ENCODE measurements around the gene FARS2. TPM values are rescaled to one million over a fixed set of nuclear protein-coding genes. Genes with fewer than 3 reads are reported as not detected.

The FARS2 gene
- total RNA-seq, 1 donor from 2014 or later: 23.3 TPM

DNA sequence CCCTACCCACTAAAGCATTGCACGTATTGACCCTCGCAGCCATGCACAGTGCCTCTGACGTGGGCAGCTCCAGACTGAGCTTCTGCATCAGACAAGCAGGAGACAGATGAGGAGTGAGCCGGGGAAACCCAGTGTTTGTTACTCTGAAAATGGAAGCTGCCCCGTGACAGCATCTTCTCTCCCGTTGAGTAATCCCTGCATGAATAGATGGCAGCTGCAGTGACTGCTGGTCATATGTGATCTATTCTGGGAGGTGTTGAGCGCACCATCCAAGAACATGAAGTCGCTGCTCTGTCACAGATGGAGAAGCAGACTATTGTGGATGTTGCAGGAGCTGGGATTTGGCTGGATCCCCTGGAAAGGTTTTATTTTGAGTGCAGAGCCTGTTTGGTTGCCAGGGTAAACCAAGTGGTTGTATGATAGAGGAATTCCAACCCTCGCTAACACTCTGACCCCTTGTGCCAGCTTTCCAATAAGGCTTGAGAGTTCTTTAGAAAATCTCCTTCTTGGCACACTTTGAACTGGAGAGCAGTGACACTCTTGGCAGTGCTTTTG lies 503.2 kb downstream of the FARS2 start:
- Mint-ChIP-seq H3K4me1 (peaks cover 15% of the 10 kb centered on the region), H3K27me3 (ENCODE audit: low read depth) (no peaks in the 10 kb centered on the region), H3K4me3 (no peak overlapping the region), H3K36me3 (ENCODE audit: low read depth) (peaks cover 9% of the 10 kb centered on the region), H3K9me3 (peaks cover 5% of the 10 kb centered on the region), H3K27ac (ENCODE audit: unreplicated experiment) (no peak overlapping the region)
- TF ChIP-seq, protein P1, sequence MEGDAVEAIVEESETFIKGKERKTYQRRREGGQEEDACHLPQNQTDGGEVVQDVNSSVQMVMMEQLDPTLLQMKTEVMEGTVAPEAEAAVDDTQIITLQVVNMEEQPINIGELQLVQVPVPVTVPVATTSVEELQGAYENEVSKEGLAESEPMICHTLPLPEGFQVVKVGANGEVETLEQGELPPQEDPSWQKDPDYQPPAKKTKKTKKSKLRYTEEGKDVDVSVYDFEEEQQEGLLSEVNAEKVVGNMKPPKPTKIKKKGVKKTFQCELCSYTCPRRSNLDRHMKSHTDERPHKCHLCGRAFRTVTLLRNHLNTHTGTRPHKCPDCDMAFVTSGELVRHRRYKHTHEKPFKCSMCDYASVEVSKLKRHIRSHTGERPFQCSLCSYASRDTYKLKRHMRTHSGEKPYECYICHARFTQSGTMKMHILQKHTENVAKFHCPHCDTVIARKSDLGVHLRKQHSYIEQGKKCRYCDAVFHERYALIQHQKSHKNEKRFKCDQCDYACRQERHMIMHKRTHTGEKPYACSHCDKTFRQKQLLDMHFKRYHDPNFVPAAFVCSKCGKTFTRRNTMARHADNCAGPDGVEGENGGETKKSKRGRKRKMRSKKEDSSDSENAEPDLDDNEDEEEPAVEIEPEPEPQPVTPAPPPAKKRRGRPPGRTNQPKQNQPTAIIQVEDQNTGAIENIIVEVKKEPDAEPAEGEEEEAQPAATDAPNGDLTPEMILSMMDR (conservative IDR thresholded peaks at IDR 0.05): no peak
- DNase-seq (ENCODE audit: low read depth, low spot score): no peak

- no peak overlapping the region for H3K4me3 Mint-ChIP-seq
Observed at GRCh38 chr6:5765141-5765760, 503.9 kb downstream of the FARS2 start.

DNA sequence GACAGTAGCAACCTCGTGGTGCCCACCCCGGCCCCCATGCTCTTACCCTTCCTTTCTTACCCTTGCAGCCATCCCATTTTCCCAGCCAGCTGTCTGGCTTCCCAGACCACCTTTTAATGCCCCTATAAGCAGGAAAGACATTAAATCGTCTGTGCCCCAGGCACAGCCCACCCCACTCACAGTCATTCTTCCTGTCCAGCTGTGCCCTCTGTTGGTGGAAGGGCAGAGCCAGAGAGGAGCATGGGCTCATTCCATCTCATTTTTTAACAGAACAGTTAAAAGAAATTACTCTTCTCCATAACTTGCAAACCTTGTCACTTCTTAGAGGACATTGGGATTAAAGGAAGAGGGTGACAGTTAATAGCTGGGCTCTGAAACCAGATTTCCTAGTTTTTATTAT lies 504.9 kb downstream of the FARS2 start:
- peaks cover 15% of the 10 kb centered on the region for H3K4me1 Mint-ChIP-seq
- no peak for DNase-seq (ENCODE audit: low read depth, low spot score)
- H3K9me3 Mint-ChIP-seq: peaks cover 5% of the 10 kb centered on the region
- H3K27me3 Mint-ChIP-seq (ENCODE audit: low read depth): no peaks in the 10 kb centered on the region
- no peak overlapping the region for H3K4me3 Mint-ChIP-seq
- peaks cover 7% of the 10 kb centered on the region for H3K36me3 Mint-ChIP-seq (ENCODE audit: low read depth)
- TF ChIP-seq, protein P1 (conservative IDR thresholded peaks at IDR 0.05): no peak
- H3K27ac Mint-ChIP-seq (ENCODE audit: unreplicated experiment): no peak overlapping the region

More at GRCh38 chr6:5765141-5765760, 503.9 kb downstream of the FARS2 start:
- Mint-ChIP-seq H3K27me3 (ENCODE audit: low read depth) (no peaks in the 10 kb centered on the region), H3K4me1 (peaks cover 15% of the 10 kb centered on the region), H3K36me3 (ENCODE audit: low read depth) (peaks cover 9% of the 10 kb centered on the region), H3K9me3 (peaks cover 5% of the 10 kb centered on the region), H3K27ac (ENCODE audit: unreplicated experiment) (no peak overlapping the region)
- DNase-seq (ENCODE audit: low read depth, low spot score): no peak
- TF ChIP-seq, protein P1 (conservative IDR thresholded peaks at IDR 0.05): no peak

DNA sequence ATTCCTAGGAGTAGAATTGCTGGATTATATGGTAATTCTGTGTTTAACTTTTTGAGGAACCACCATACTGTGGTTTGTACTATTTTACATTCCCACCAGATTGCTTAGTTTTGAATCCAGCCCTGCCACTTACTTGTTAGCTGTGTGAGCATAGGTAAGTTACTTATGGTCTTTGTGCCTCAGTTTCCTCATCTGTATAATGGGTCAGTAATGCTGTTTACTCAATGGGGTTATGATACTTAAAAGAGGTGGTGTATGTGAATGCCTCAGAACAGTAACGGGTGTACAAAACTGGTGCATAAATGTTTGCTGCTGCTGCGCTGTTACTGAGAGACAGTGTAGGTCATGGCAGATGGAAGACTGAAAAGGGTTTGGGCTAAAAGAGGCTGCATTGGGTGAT lies 506.2 kb downstream of the FARS2 start:
- Mint-ChIP-seq H3K27me3 (ENCODE audit: low read depth) (no peaks in the 10 kb centered on the region), H3K4me3 (no peak overlapping the region), H3K4me1 (peaks cover 13% of the 10 kb centered on the region), H3K27ac (ENCODE audit: unreplicated experiment) (no peak overlapping the region), H3K9me3 (peaks cover 5% of the 10 kb centered on the region), H3K36me3 (ENCODE audit: low read depth) (peaks cover 7% of the 10 kb centered on the region)
- TF ChIP-seq, protein P1 (conservative IDR thresholded peaks at IDR 0.05): no peak
- no peak for DNase-seq (ENCODE audit: low read depth, low spot score)

DNA sequence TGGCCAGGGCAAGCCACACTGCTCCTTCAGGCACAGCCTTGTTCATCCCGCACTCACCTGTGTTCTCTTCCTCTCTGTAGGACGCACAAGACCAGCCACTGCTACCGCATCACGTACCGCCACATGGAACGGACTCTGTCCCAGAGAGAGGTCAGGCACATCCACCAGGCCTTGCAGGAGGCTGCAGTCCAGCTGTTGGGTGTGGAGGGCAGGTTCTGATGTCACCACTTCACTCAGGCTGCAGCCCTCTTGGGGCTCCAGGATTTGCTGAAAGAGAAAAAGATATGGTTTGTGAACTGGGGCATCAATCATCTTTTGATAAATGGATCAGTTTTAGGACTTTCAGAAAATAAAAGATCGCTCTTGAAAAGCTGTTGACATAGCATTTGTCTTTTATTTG lies 509.9 kb downstream of the FARS2 start:
- Mint-ChIP-seq H3K36me3 (ENCODE audit: low read depth) (peaks cover 14% of the 10 kb centered on the region), H3K9me3 (peaks cover 5% of the 10 kb centered on the region), H3K27me3 (ENCODE audit: low read depth) (no peaks in the 10 kb centered on the region), H3K4me3 (no peak overlapping the region), H3K27ac (ENCODE audit: unreplicated experiment) (peak overlapping the region; percentile 67), H3K4me1 (no peaks in the 10 kb centered on the region)
- TF ChIP-seq, protein P1 (conservative IDR thresholded peaks at IDR 0.05): no peak
- DNase-seq (ENCODE audit: low read depth, low spot score): no peak

Measured in neural crest cell (in vitro differentiated cells).